ENCODE data around the gene DIDO1.

DNA sequence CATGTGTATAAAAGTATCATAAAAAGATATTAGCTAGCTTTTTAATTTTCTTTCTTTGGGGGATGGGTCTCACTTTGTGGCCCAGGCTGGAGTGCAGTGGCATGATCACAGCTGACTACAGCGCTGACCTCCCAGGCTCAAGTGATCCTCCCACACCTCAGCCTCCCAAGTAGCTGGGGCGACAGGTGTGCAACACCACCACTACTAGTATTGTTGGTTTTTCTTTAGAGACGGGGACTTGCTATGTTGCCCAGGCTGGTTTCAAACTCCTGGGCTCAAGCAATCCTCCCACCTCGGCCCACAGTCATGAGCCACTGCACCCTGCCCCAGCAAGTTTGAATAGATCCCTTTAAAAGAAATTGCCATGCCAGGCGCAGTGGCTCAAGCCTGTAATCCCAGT, 71.2 kb downstream of the DIDO1 start:
- TF ChIP-seq, protein P1, sequence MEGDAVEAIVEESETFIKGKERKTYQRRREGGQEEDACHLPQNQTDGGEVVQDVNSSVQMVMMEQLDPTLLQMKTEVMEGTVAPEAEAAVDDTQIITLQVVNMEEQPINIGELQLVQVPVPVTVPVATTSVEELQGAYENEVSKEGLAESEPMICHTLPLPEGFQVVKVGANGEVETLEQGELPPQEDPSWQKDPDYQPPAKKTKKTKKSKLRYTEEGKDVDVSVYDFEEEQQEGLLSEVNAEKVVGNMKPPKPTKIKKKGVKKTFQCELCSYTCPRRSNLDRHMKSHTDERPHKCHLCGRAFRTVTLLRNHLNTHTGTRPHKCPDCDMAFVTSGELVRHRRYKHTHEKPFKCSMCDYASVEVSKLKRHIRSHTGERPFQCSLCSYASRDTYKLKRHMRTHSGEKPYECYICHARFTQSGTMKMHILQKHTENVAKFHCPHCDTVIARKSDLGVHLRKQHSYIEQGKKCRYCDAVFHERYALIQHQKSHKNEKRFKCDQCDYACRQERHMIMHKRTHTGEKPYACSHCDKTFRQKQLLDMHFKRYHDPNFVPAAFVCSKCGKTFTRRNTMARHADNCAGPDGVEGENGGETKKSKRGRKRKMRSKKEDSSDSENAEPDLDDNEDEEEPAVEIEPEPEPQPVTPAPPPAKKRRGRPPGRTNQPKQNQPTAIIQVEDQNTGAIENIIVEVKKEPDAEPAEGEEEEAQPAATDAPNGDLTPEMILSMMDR (conservative IDR thresholded peaks at IDR 0.05 in 1 of 2, IDR thresholded peaks at IDR 0.05 in 1 of 2; ENCODE audit: low read depth in 1 of 2, low read length in 2 of 2) = no peak
- TF ChIP-seq EZH2 (IDR thresholded peaks at IDR 0.05; ENCODE audit: low read length, missing control alignments) = no peak
